DND-41 (cell line): ENCODE measurements around the gene PAXIP1.

Source experiments
- ATAC-seq: fragments of 200-7000 bp; cut with Tn5 transposase; 3 replicates; pipeline ENCODE4 v1.9.1; 2021; ENCODE audit warnings: low read depth; ENCODE audit not compliant: insufficient read depth
- DNase-seq: peaks from one replicate; pipeline ENCODE4 v3.0.0-alpha.2; 2020
- H2AFZ ChIP-seq: 2 replicates; pipeline ENCODE4 v1.6.0; 2012; ENCODE audit warnings: low read depth, low read length
- H3K27ac ChIP-seq: 2 replicates; pipeline ENCODE4 v1.5.1; 2012; ENCODE audit warnings: low read length, inconsistent platforms
- H3K27me3 ChIP-seq: fragments of 200-600 bp; sonication (generic); 2 replicates; pipeline ENCODE4 v1.6.0; 2012; ENCODE audit warnings: low read length, mild to moderate bottlenecking, inconsistent platforms; ENCODE audit not compliant: insufficient read depth, poor library complexity
- H3K36me3 ChIP-seq: 2 replicates; pipeline ENCODE4 v1.5.1; 2012; ENCODE audit warnings: low read length, inconsistent platforms; ENCODE audit not compliant: insufficient read depth
- H3K4me1 ChIP-seq: 2 replicates; pipeline ENCODE4 v1.5.1; 2012; ENCODE audit warnings: mild to moderate bottlenecking, low read length; ENCODE audit not compliant: insufficient read depth
- H3K4me2 ChIP-seq: 2 replicates; pipeline ENCODE4 v1.6.0; 2012; ENCODE audit warnings: mild to moderate bottlenecking, moderate library complexity, low read length, inconsistent platforms; ENCODE audit not compliant: insufficient read depth
- H3K4me3 ChIP-seq, 2 experiments: fragments of 200-600 bp in 1 of 2; shearing (Covaris generic) in 1 of 2; 2 replicates each; pipeline ENCODE4 v1.5.1; 2012 to 2016; ENCODE audit warnings: inconsistent platforms in 2 of 2, low read length in 2 of 2, mild to moderate bottlenecking in 2 of 2, low read depth in 1 of 2, moderate library complexity in 1 of 2
- H3K79me2 ChIP-seq: 2 replicates; pipeline ENCODE4 v1.6.0; 2012; ENCODE audit warnings: low read length, inconsistent platforms; ENCODE audit not compliant: insufficient read depth
- H3K9ac ChIP-seq: 2 replicates; pipeline ENCODE4 v1.6.0; 2012; ENCODE audit warnings: low read depth, mild to moderate bottlenecking, inconsistent platforms, low read length, moderate library complexity
- H3K9me3 ChIP-seq: 2 replicates; pipeline ENCODE4 v1.5.1; 2012; ENCODE audit warnings: low read length, moderate library complexity, mild to moderate bottlenecking, inconsistent platforms; ENCODE audit not compliant: insufficient read depth, severe bottlenecking
- H4K20me1 ChIP-seq: 2 replicates; pipeline ENCODE4 v1.6.0; 2012; ENCODE audit warnings: low read length; ENCODE audit not compliant: insufficient read depth
- EZH2 ChIP-seq: IDR thresholded peaks from 3 replicates; pipeline ENCODE4 v1.6.1; 2012; ENCODE audit warnings: borderline replicate concordance, low read depth, mild to moderate bottlenecking, moderate library complexity, low read length, inconsistent platforms; ENCODE audit not compliant: severe bottlenecking
- TF ChIP-seq, protein P1 (sequence below): IDR thresholded peaks from 2 replicates; pipeline ENCODE4 v1.5.1; 2012; ENCODE audit warnings: borderline replicate concordance, low read length, moderate library complexity, mild to moderate bottlenecking; ENCODE audit not compliant: poor library complexity, severe bottlenecking; ENCODE audit errors: extremely low read depth

The PAXIP1 gene

DNA sequence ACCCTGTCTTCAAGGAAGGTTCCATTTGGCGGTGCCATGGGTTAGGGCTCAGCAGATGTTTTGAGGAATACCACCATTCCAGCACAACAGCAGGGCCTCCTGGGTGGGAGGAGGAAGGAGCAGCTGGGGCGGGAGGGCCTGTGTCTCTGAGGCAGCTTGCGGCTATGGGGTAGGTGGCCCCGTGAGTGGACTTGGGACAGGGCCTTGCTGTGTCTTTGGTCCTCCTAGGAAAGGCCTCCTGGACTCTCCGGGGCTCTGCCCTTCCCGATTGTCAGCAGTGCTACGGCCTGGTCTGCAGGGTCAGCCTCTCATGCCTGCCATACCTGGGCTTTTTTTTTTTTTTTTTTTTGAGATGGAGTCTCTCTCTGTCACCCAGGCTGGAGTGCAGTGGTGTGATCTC is 96.7 kb downstream of the PAXIP1 start:
- H3K9ac ChIP-seq: no peak overlapping the region
- no peaks in the 10 kb centered on the region for H3K9me3 ChIP-seq
- TF ChIP-seq, protein P1, sequence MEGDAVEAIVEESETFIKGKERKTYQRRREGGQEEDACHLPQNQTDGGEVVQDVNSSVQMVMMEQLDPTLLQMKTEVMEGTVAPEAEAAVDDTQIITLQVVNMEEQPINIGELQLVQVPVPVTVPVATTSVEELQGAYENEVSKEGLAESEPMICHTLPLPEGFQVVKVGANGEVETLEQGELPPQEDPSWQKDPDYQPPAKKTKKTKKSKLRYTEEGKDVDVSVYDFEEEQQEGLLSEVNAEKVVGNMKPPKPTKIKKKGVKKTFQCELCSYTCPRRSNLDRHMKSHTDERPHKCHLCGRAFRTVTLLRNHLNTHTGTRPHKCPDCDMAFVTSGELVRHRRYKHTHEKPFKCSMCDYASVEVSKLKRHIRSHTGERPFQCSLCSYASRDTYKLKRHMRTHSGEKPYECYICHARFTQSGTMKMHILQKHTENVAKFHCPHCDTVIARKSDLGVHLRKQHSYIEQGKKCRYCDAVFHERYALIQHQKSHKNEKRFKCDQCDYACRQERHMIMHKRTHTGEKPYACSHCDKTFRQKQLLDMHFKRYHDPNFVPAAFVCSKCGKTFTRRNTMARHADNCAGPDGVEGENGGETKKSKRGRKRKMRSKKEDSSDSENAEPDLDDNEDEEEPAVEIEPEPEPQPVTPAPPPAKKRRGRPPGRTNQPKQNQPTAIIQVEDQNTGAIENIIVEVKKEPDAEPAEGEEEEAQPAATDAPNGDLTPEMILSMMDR: no peak
- no peak for TF ChIP-seq EZH2
- DNase-seq: no peak
- H3K79me2 ChIP-seq: no peaks in the 10 kb centered on the region
- no peaks in the 10 kb centered on the region for H3K36me3 ChIP-seq
- no peak for ATAC-seq
- no peak overlapping the region for H3K4me3 ChIP-seq
- H3K27ac ChIP-seq: no peak overlapping the region
- H2AFZ ChIP-seq: no peak overlapping the region
- no peaks in the 10 kb centered on the region for H3K4me1 ChIP-seq
- no peaks in the 10 kb centered on the region for H3K27me3 ChIP-seq
- H4K20me1 ChIP-seq: no peaks in the 10 kb centered on the region
- H3K4me2 ChIP-seq: no peak overlapping the region

DNA sequence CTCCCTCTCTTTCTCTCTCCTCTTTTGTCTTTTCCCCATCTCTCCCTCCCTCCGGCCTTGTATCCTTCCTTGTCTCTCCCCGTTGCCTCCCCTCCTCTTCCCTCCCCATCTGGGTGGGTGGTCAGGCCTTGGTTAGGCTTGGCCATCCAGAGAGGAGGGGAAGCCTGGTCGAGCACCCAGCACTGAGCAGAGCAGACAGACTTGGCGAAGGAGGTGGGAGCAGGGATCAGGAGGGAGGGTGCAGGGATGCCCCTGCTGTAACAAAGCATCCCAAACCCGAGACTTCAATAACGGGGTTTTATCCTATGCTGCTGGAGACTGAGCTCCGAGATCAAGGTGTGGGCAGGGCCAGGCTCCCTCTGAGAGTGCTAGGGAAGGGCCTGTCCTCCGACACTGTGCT is 97.3 kb downstream of the PAXIP1 start:
- Histone ChIP-seq H3K9ac (no peak overlapping the region), H3K9me3 (no peaks in the 10 kb centered on the region), H3K4me3 (no peak overlapping the region), H3K27me3 (no peaks in the 10 kb centered on the region), H3K4me2 (no peak overlapping the region), H3K4me1 (no peaks in the 10 kb centered on the region), H3K36me3 (no peaks in the 10 kb centered on the region), H4K20me1 (no peaks in the 10 kb centered on the region), H3K79me2 (no peaks in the 10 kb centered on the region), H2AFZ (no peak overlapping the region), H3K27ac (no peak overlapping the region)
- DNase-seq (no peak), ATAC-seq (no peak)
- TF ChIP-seq, protein P1: no peak
- TF ChIP-seq EZH2: no peak

DNA sequence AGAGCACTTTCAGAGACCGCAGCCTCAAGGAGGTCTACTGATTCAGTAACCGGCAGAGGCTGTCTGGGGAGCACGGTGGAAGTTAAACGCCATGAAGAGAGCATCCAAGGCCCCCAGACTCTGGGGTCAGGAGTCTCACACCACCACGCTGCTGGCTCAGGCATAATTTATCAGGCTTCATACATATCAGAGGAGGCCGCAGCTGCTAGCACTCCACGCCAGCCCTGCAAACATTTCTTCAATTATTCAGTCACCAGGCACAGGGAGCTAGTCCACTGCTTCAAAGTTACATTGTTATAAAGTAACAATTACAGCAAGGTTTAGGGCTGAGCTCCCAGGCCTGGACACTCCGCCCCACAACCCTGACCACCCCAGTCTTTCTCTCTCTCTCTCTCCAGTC is 97.8 kb downstream of the PAXIP1 start:
- no peaks in the 10 kb centered on the region for H3K36me3 ChIP-seq
- H3K4me1 ChIP-seq: no peaks in the 10 kb centered on the region
- H3K27me3 ChIP-seq: no peaks in the 10 kb centered on the region
- no peak for TF ChIP-seq EZH2
- DNase-seq (no peak), ATAC-seq (no peak)
- no peak overlapping the region for H3K4me3 ChIP-seq
- no peak overlapping the region for H2AFZ ChIP-seq
- no peak overlapping the region for H3K9ac ChIP-seq
- H3K4me2 ChIP-seq: no peak overlapping the region
- H4K20me1 ChIP-seq: no peaks in the 10 kb centered on the region
- no peaks in the 10 kb centered on the region for H3K79me2 ChIP-seq
- H3K27ac ChIP-seq: no peak overlapping the region
- no peaks in the 10 kb centered on the region for H3K9me3 ChIP-seq

DNA sequence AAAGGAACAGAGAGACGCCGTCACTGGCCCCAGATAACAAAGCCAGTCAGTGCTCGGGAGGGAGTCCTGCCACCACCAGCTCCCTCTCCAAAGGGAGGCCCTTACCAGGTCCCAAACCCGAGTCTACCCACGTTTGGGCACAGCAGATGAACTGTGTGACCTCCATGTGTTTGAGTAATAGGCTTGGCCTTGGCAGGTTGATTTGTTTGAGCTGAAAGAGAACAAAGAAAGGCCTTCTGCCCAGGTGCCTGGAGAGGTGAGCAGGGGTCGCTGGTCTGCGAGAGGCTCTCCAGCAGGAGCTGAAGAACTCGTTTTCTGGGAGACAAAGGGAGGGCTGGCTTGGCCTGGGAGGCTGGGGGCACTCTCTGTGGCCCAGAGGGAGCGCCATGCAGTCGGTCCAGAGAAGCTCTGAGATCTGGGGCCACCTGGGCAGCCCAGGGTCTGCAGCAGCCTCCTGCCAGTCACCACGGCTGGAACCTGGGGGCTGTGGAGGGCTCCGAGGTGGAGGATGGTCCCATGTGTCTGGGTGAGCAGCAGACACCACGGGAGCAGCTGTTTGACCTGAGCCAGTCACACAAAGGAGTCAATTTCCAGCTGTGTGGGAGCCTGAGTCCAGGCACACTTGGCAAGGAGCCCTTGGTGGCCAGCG is 99.7 kb downstream of the PAXIP1 start:
- H3K9ac ChIP-seq: no peak overlapping the region
- ATAC-seq: no peak
- H3K9me3 ChIP-seq: no peaks in the 10 kb centered on the region
- DNase-seq: no peak
- no peaks in the 10 kb centered on the region for H3K27me3 ChIP-seq
- no peaks in the 10 kb centered on the region for H3K79me2 ChIP-seq
- no peaks in the 10 kb centered on the region for H4K20me1 ChIP-seq
- no peak overlapping the region for H3K4me2 ChIP-seq
- no peaks in the 10 kb centered on the region for H3K36me3 ChIP-seq
- TF ChIP-seq, protein P1: no peak
- no peak for TF ChIP-seq EZH2
- H3K4me1 ChIP-seq: no peaks in the 10 kb centered on the region
- no peak overlapping the region for H3K4me3 ChIP-seq
- H3K27ac ChIP-seq: no peak overlapping the region
- no peak overlapping the region for H2AFZ ChIP-seq
